ENCODE data around the gene PAX5. TPM values are rescaled to one million over a fixed set of nuclear protein-coding genes. Genes with fewer than 3 reads are reported as not detected.
A peak's percentile ranks its signal among the peaks of the same experiment; 100 is the strongest.

The PAX5 gene
- total and polyA plus RNA-seq, 2 donors (not counting 1 experiment from before 2014, with no cell fraction given), result 196 to 275 TPM

DNA sequence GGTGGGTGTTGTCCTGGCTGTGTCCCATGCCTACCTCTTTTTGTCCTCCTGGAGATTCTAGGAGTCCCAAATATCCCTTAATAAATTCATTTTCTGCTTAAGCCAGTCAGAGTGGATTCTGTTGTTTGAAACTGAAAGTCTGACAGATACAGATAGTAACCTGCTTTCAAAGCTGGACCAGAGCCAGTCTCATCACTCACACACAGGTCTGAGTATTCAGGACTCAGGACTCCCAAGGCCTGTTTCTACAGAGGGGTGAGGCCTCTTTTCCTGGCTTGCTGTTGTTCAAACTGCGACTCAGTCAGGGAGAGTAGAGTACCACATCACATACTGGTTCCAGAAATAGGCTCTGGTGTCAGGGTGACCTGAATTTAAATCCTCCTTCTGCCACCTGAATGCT lies 190.1 kb downstream of the PAX5 start:
- H2AFZ ChIP-seq (ENCODE audit: insufficient read depth, low read depth, low read length, poor library complexity, severe bottlenecking), result no peak overlapping the region
- intact Hi-C loops (cut with micrococcal nuclease), result no loop called here
- H3K4me2 ChIP-seq (replicated peaks; ENCODE audit: low read depth, low read length, poor library complexity, severe bottlenecking), result no peak overlapping the region
- DNase-seq (no peak), ATAC-seq (ENCODE audit: low read depth) (no peak)
- ChIA-PET CTCF (no interaction called here), POLR2A (interaction anchor here (0.5 kb wide), 1 partner anchor 41 kb away, joined by 3 read pairs; no protein-coding TSS in a partner anchor)
- H3K9me3 Mint-ChIP-seq (ENCODE audit: insufficient read depth), result no peaks in the 10 kb centered on the region
- peaks cover 17% of the 10 kb centered on the region for H3K79me2 ChIP-seq (ENCODE audit: control insufficient read depth, insufficient read depth, low read length)
- peaks cover 99% of the 10 kb centered on the region for H4K20me1 ChIP-seq (ENCODE audit: control insufficient read depth, insufficient read depth, low read length, poor library complexity, severe bottlenecking)
- no CpG with 5 or more reads among the region's 1 CpG for WGBS (ENCODE audit: insufficient coverage)
- no peaks in the 10 kb centered on the region for H3K27me3 ChIP-seq (replicated peaks in 1 of 4; ENCODE audit: control extremely low read depth in 1 of 4, control insufficient read depth in 3 of 4, insufficient read depth in 4 of 4, low read length in 3 of 4)
- H3K4me1 Mint-ChIP-seq, result peaks cover 4% of the 10 kb centered on the region
- H3K27ac Mint-ChIP-seq, result peak overlapping the region; percentile 70
- no peaks in the 10 kb centered on the region for H3K27me3 Mint-ChIP-seq
- no peak overlapping the region for H3K4me3 Mint-ChIP-seq
- H3K4me1 ChIP-seq (ENCODE audit: control insufficient read depth in 2 of 2, insufficient read depth in 2 of 2, low read length in 2 of 2), result no peaks in the 10 kb centered on the region
- peaks cover 0 to 100% of the 10 kb centered on the region in 2 experiments for H3K36me3 ChIP-seq (replicated peaks in 1 of 2; ENCODE audit: control extremely low read depth in 1 of 2, control insufficient read depth in 1 of 2, extremely low read depth in 1 of 2, insufficient read depth in 2 of 2, low read length in 1 of 2)
- TF ChIP-seq EZH2 (IDR thresholded peaks at IDR 0.05; ENCODE audit: borderline replicate concordance, insufficient read depth, low read depth, low read length, poor library complexity, severe bottlenecking), result no peak
- TF ChIP-seq, protein P1, sequence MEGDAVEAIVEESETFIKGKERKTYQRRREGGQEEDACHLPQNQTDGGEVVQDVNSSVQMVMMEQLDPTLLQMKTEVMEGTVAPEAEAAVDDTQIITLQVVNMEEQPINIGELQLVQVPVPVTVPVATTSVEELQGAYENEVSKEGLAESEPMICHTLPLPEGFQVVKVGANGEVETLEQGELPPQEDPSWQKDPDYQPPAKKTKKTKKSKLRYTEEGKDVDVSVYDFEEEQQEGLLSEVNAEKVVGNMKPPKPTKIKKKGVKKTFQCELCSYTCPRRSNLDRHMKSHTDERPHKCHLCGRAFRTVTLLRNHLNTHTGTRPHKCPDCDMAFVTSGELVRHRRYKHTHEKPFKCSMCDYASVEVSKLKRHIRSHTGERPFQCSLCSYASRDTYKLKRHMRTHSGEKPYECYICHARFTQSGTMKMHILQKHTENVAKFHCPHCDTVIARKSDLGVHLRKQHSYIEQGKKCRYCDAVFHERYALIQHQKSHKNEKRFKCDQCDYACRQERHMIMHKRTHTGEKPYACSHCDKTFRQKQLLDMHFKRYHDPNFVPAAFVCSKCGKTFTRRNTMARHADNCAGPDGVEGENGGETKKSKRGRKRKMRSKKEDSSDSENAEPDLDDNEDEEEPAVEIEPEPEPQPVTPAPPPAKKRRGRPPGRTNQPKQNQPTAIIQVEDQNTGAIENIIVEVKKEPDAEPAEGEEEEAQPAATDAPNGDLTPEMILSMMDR (IDR thresholded peaks at IDR 0.05), result no peak
- H3K27ac ChIP-seq (ENCODE audit: low read length in 2 of 2), result peak overlapping the region in 1 of 2 donors; percentile 13
- no peak overlapping the region for H3K4me3 ChIP-seq (ENCODE audit: control extremely low read depth in 1 of 5, extremely low read depth in 1 of 5, insufficient read depth in 1 of 5, low read depth in 2 of 5, low read length in 4 of 5)
- H3K9ac ChIP-seq (ENCODE audit: low read length), result no peak overlapping the region
- H3K9me3 ChIP-seq (ENCODE audit: control extremely low read depth in 1 of 3, control insufficient read depth in 2 of 3, insufficient read depth in 1 of 3, low read length in 2 of 3), result peaks cover 0 to 2% (median 0%) of the 10 kb centered on the region in 3 donors

DNA sequence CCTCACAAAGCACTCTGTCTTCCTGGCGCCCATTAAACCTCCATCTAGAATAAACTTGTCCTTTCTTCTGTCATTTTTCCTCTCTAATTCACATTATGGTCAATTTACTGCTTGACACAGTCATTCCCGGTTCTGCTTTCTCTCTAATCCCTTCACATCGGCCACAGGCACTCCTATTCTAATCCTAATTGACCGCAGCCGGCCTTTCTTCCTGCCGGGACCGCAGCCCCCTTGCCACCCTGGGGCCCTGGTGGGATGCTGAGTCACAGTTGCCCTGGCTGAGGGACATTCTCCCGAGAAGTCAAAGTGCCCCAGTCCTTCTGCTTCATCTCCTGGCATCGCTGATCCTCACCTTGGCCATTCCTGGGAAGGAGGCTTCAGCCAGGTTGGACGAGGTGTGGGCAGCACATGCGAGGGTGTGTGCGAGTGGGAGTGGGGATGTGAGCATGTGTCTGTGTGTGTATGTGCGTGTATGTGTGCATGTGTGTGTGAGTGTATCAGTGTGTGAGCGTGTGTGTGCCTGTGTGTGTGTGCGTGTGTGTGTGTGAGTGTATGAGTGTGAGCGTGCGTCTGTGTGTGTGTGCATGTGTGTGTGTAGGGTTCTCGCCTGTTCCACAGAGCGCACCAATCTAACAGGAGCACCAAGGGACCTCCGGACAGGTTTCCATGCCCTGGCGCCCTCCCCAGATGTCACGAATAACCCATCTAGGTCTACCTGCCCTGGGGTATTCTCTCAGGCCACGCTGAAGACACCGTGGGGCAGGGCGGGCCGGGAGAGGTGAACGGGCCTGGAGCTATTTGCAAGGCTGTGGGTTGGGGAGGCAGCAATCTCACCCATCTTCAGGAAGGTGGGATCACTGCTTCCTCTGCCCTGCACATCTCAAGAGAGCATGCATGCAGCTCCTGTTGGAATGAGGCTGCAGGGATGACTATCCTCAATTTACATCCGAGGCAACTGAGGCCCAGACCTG lies 191.2 kb downstream of the PAX5 start:
- ChIA-PET CTCF (no interaction called here), POLR2A (no interaction called here)
- Histone ChIP-seq H3K36me3 (replicated peaks in 1 of 2; ENCODE audit: control extremely low read depth in 1 of 2, control insufficient read depth in 1 of 2, extremely low read depth in 1 of 2, insufficient read depth in 2 of 2, low read length in 1 of 2) (peaks cover 0 to 100% of the 10 kb centered on the region in 2 experiments), H3K27ac (ENCODE audit: low read length in 2 of 2) (peak overlapping the region in 1 of 2 donors; percentile 10), H3K9ac (ENCODE audit: low read length) (no peak overlapping the region), H3K4me2 (replicated peaks; ENCODE audit: low read depth, low read length, poor library complexity, severe bottlenecking) (no peak overlapping the region), H3K27me3 (replicated peaks in 1 of 4; ENCODE audit: control extremely low read depth in 1 of 4, control insufficient read depth in 3 of 4, insufficient read depth in 4 of 4, low read length in 3 of 4) (no peaks in the 10 kb centered on the region), H3K9me3 (ENCODE audit: control extremely low read depth in 1 of 3, control insufficient read depth in 2 of 3, insufficient read depth in 1 of 3, low read length in 2 of 3) (peaks cover 0 to 2% (median 0%) of the 10 kb centered on the region in 3 donors), H3K4me1 (ENCODE audit: control insufficient read depth in 2 of 2, insufficient read depth in 2 of 2, low read length in 2 of 2) (peaks cover 0 to 2% of the 10 kb centered on the region in 2 donors), H4K20me1 (ENCODE audit: control insufficient read depth, insufficient read depth, low read length, poor library complexity, severe bottlenecking) (peaks cover 99% of the 10 kb centered on the region), H3K4me3 (ENCODE audit: control extremely low read depth in 1 of 5, extremely low read depth in 1 of 5, insufficient read depth in 1 of 5, low read depth in 2 of 5, low read length in 4 of 5) (no peak overlapping the region), H3K79me2 (ENCODE audit: control insufficient read depth, insufficient read depth, low read length) (peaks cover 6% of the 10 kb centered on the region), H2AFZ (ENCODE audit: insufficient read depth, low read depth, low read length, poor library complexity, severe bottlenecking) (no peak overlapping the region)
- no peaks in the 10 kb centered on the region for H3K9me3 Mint-ChIP-seq (ENCODE audit: insufficient read depth)
- DNase-seq, result no peak
- ATAC-seq (ENCODE audit: low read depth), result no peak
- WGBS (ENCODE audit: insufficient coverage), result 75% methylated on average over 23 of the region's 28 CpGs
- H3K4me3 Mint-ChIP-seq, result no peak overlapping the region
- H3K27me3 Mint-ChIP-seq, result no peaks in the 10 kb centered on the region
- H3K4me1 Mint-ChIP-seq, result peaks cover 4% of the 10 kb centered on the region
- TF ChIP-seq, protein P1 (IDR thresholded peaks at IDR 0.05), result no peak
- no peak for TF ChIP-seq EZH2 (IDR thresholded peaks at IDR 0.05; ENCODE audit: borderline replicate concordance, insufficient read depth, low read depth, low read length, poor library complexity, severe bottlenecking)
- H3K27ac Mint-ChIP-seq, result no peak overlapping the region
- intact Hi-C loops (cut with micrococcal nuclease), result no loop called here

All from B cell (primary cell).